ENCODE results near the gene ACOT6. TPM values are rescaled to one million over a fixed set of nuclear protein-coding genes. Genes with fewer than 3 reads are reported as not detected.
"Not testable (repeated sequence)": the region's sequence is repeated elsewhere in the genome, so short reads cannot be mapped to it uniquely, and the experiment has no call there.

ACOT6 gene
- total RNA-seq, 1 donor from 2014 or later: not detected

- H3K36me3 Mint-ChIP-seq (ENCODE audit: unreplicated experiment): no peaks in the 10 kb centered on the region
- H3K9me3 Mint-ChIP-seq (ENCODE audit: unreplicated experiment): peaks cover 2% of the 10 kb centered on the region
- H3K27ac Mint-ChIP-seq (ENCODE audit: unreplicated experiment): no peak overlapping the region
- no peaks in the 10 kb centered on the region for H3K4me1 Mint-ChIP-seq (ENCODE audit: low read depth, unreplicated experiment)
- peak; percentile 56 for DNase-seq
- TF ChIP-seq CTCF (IDR thresholded peaks at IDR 0.05; ENCODE audit: partially characterized antibody, unreplicated experiment): peak; percentile 84
- peak overlapping the region; percentile 76 for H3K4me3 Mint-ChIP-seq (ENCODE audit: unreplicated experiment)
- H3K27me3 Mint-ChIP-seq (ENCODE audit: unreplicated experiment): peaks cover 2% of the 10 kb centered on the region
These were observed 21.0 kb downstream of the ACOT6 start for GRCh38 chr14:73633116-73634010.

- Mint-ChIP-seq H3K4me3 (ENCODE audit: unreplicated experiment) (peak overlapping the region; percentile 76), H3K4me1 (ENCODE audit: low read depth, unreplicated experiment) (no peaks in the 10 kb centered on the region), H3K27ac (ENCODE audit: unreplicated experiment) (no peak overlapping the region), H3K36me3 (ENCODE audit: unreplicated experiment) (no peaks in the 10 kb centered on the region), H3K9me3 (ENCODE audit: unreplicated experiment) (peaks cover 2% of the 10 kb centered on the region), H3K27me3 (ENCODE audit: unreplicated experiment) (peaks cover 2% of the 10 kb centered on the region)
- TF ChIP-seq CTCF (IDR thresholded peaks at IDR 0.05; ENCODE audit: partially characterized antibody, unreplicated experiment): no peak
- DNase-seq: peak; percentile 56
These were observed 21.9 kb downstream of the ACOT6 start for GRCh38 chr14:73634011-73634833.

- not testable (repeated sequence) for H3K4me3 Mint-ChIP-seq (ENCODE audit: unreplicated experiment); DNase-seq; H3K27ac Mint-ChIP-seq (ENCODE audit: unreplicated experiment); H3K36me3 Mint-ChIP-seq (ENCODE audit: unreplicated experiment); H3K4me1 Mint-ChIP-seq (ENCODE audit: low read depth, unreplicated experiment); H3K9me3 Mint-ChIP-seq (ENCODE audit: unreplicated experiment); H3K27me3 Mint-ChIP-seq (ENCODE audit: unreplicated experiment)
These were observed 24.0 kb downstream of the ACOT6 start for GRCh38 chr14:73636355-73636754.

- H3K27me3 Mint-ChIP-seq (ENCODE audit: unreplicated experiment): peaks cover 2% of the 10 kb centered on the region
- no peaks in the 10 kb centered on the region for H3K4me1 Mint-ChIP-seq (ENCODE audit: low read depth, unreplicated experiment)
- H3K36me3 Mint-ChIP-seq (ENCODE audit: unreplicated experiment): no peaks in the 10 kb centered on the region
- no peak overlapping the region for H3K4me3 Mint-ChIP-seq (ENCODE audit: unreplicated experiment)
- H3K27ac Mint-ChIP-seq (ENCODE audit: unreplicated experiment): no peak overlapping the region
- no peak for TF ChIP-seq CTCF (IDR thresholded peaks at IDR 0.05; ENCODE audit: partially characterized antibody, unreplicated experiment)
- peaks cover 2% of the 10 kb centered on the region for H3K9me3 Mint-ChIP-seq (ENCODE audit: unreplicated experiment)
- no peak for DNase-seq
These were observed 25.5 kb downstream of the ACOT6 start for GRCh38 chr14:73637830-73638229.

- no peak for TF ChIP-seq CTCF (IDR thresholded peaks at IDR 0.05; ENCODE audit: partially characterized antibody, unreplicated experiment)
- Mint-ChIP-seq H3K4me1 (ENCODE audit: low read depth, unreplicated experiment) (peaks cover 10% of the 10 kb centered on the region), H3K4me3 (ENCODE audit: unreplicated experiment) (no peak overlapping the region), H3K36me3 (ENCODE audit: unreplicated experiment) (no peaks in the 10 kb centered on the region), H3K27ac (ENCODE audit: unreplicated experiment) (no peak overlapping the region), H3K27me3 (ENCODE audit: unreplicated experiment) (peaks cover 4% of the 10 kb centered on the region), H3K9me3 (ENCODE audit: unreplicated experiment) (peaks cover 4% of the 10 kb centered on the region)
- no peak for DNase-seq
These were observed 28.6 kb downstream of the ACOT6 start for GRCh38 chr14:73640796-73641365.
